Endothelial cell of umbilical vein (primary cell): ENCODE measurements around the gene ADCY2. TPM values are rescaled to one million over a fixed set of nuclear protein-coding genes. Genes with fewer than 3 reads are reported as not detected.

ENCODE experiments used
- BruUV-seq: library from RNA; stranded (reverse); fragments of 400-500 nt; replicated peaks from 2 replicates; lab custom pipeline; 2021; lab: Mats Ljungman, UMichigan
- CTCF ChIA-PET: fragments of 300-600, 350-600 bp; sonication (Branson Sonifier 250); formaldehyde crosslinking; loops from one replicate; lab custom pipeline; 2021; ENCODE audit warnings: antibody characterized with exemption, inconsistent platforms; lab: Charles Lee
- POLR2A ChIA-PET: fragments of 300-600, 350-600 bp; sonication (Branson Sonifier 250); formaldehyde crosslinking; loops from one replicate; lab custom pipeline; 2021; ENCODE audit warnings: antibody characterized with exemption, inconsistent platforms; lab: Charles Lee
- DNase-seq: peaks from one replicate; pipeline ENCODE4 v3.0.0-alpha.2; 2011; ENCODE audit warnings: low read depth, low spot score
- FAIRE-seq: peaks from 2 replicates; lab custom pipeline; 2011; peaks lifted over from hg19 to GRCh38; lab: Jason Lieb, UNC
- H2AFZ ChIP-seq: 2 replicates; pipeline ENCODE4 v1.6.0; 2012; ENCODE audit warnings: low read depth, low read length, control low read depth, inconsistent platforms
- H3K27ac ChIP-seq: 2 replicates; pipeline ENCODE4 v1.5.1; 2011; ENCODE audit warnings: low read depth, mild to moderate bottlenecking, control low read depth, low read length, moderate library complexity; ENCODE audit not compliant: insufficient read depth
- H3K27me3 ChIP-seq, 2 experiments: 2 replicates each; pipeline versions ENCODE4 v1.6.0 to v1.6.1; 2011; ENCODE audit warnings: low read length in 2 of 2, mixed read lengths in 1 of 2; ENCODE audit not compliant: control insufficient read depth in 2 of 2, insufficient read depth in 2 of 2
- H3K36me3 ChIP-seq, 2 experiments: 2 replicates in 1 of 2; 3 replicates in 1 of 2; pipeline ENCODE4 v1.5.1; 2011; ENCODE audit warnings: low read length in 2 of 2, mild to moderate bottlenecking in 1 of 2, moderate library complexity in 1 of 2; ENCODE audit not compliant: control insufficient read depth in 2 of 2, insufficient read depth in 2 of 2; ENCODE audit errors: extremely low read depth in 1 of 2
- H3K4me1 ChIP-seq: 3 replicates; pipeline ENCODE4 v1.5.1; 2011; ENCODE audit warnings: mild to moderate bottlenecking, low read length; ENCODE audit not compliant: control insufficient read depth, insufficient read depth; ENCODE audit errors: extremely low read depth
- H3K4me2 ChIP-seq: 2 replicates; pipeline ENCODE4 v1.6.1; 2011; ENCODE audit warnings: low read length, control low read depth, mixed read lengths; ENCODE audit not compliant: insufficient read depth
- H3K4me3 ChIP-seq, 3 experiments: fragments of 200-600 bp in 1 of 3; sonication (generic), shearing (Covaris generic) in 1 of 3; replicated peaks in 1 of 3; 2 replicates each; pipeline ENCODE4 v1.5.1; 2011 to 2016; ENCODE audit warnings: control low read depth in 3 of 3, low read length in 3 of 3, mild to moderate bottlenecking in 2 of 3, inconsistent platforms in 1 of 3, low read depth in 1 of 3, moderate library complexity in 1 of 3; ENCODE audit not compliant: insufficient read depth in 1 of 3
- H3K79me2 ChIP-seq: 2 replicates; pipeline ENCODE4 v1.6.0; 2012; ENCODE audit warnings: low read length, inconsistent platforms; ENCODE audit not compliant: control insufficient read depth, insufficient read depth
- H3K9ac ChIP-seq: replicated peaks from 2 replicates; pipeline ENCODE3; 2011; ENCODE audit warnings: low read length, control low read depth; ENCODE audit not compliant: insufficient read depth; ENCODE audit errors: extremely low read depth
- H3K9me1 ChIP-seq: replicated peaks from 3 replicates; pipeline ENCODE4 v1.6.0; 2011; ENCODE audit warnings: mild to moderate bottlenecking, low read length; ENCODE audit not compliant: control insufficient read depth, insufficient read depth; ENCODE audit errors: extremely low read depth
- H3K9me3 ChIP-seq: replicated peaks from 2 replicates; pipeline ENCODE4 v1.5.1; 2012; ENCODE audit warnings: low read length, inconsistent platforms; ENCODE audit not compliant: control insufficient read depth, insufficient read depth
- H4K20me1 ChIP-seq: replicated peaks from 2 replicates; pipeline ENCODE3; 2011; ENCODE audit warnings: mild to moderate bottlenecking, low read length; ENCODE audit not compliant: control insufficient read depth, insufficient read depth; ENCODE audit errors: extremely low read depth
- CTCF ChIP-seq, 2 donors: IDR thresholded peaks; 1 replicate in 1 of 2; 2 replicates in 1 of 2; pipeline ENCODE4 v1.5.1; 2011; ENCODE audit warnings: low read length in 2 of 2, mild to moderate bottlenecking in 2 of 2, moderate library complexity in 2 of 2, control low read depth in 1 of 2, inconsistent platforms in 1 of 2, low read depth in 1 of 2; ENCODE audit not compliant: insufficient read depth in 1 of 2; ENCODE audit errors: extremely low read depth in 1 of 2
- EZH2 ChIP-seq: IDR thresholded peaks from 2 replicates; pipeline ENCODE4 v1.6.1; 2012; ENCODE audit warnings: borderline replicate concordance, low read depth, mild to moderate bottlenecking, moderate library complexity, low read length, inconsistent platforms; ENCODE audit not compliant: severe bottlenecking
- FOS ChIP-seq: IDR thresholded peaks from 2 replicates; pipeline ENCODE4 v1.6.1; 2011; ENCODE audit warnings: mild to moderate bottlenecking, low read length, moderate library complexity, borderline replicate concordance; ENCODE audit not compliant: insufficient read depth
- GATA2 ChIP-seq: IDR thresholded peaks from 2 replicates; pipeline ENCODE4 v1.7.0; 2011; ENCODE audit warnings: low read depth, mild to moderate bottlenecking, moderate library complexity, mixed read lengths, low read length; ENCODE audit not compliant: insufficient read length, insufficient read depth
- JUN ChIP-seq: IDR thresholded peaks from 2 replicates; pipeline ENCODE4 v1.6.1; 2011; ENCODE audit warnings: borderline replicate concordance, low read depth; ENCODE audit not compliant: insufficient read length, insufficient read depth
- MYC ChIP-seq: IDR thresholded peaks from one replicate; pipeline ENCODE4 v1.6.1; 2011; ENCODE audit warnings: mild to moderate bottlenecking, low read depth, low read length
- POLR2A ChIP-seq: IDR thresholded peaks from 2 replicates; pipeline ENCODE4 v1.6.1; 2012; ENCODE audit warnings: low read depth, mild to moderate bottlenecking, control low read depth, low read length
- POLR2AphosphoS5 ChIP-seq: IDR thresholded peaks from 2 replicates; pipeline ENCODE4 v1.6.1; 2012; ENCODE audit warnings: low read depth, mild to moderate bottlenecking, control low read depth, low read length, moderate library complexity; ENCODE audit not compliant: insufficient read depth
- dilution Hi-C: fragments of 300-500 bp; cut with MboI; formaldehyde crosslinking; loops from one replicate; pipeline ENCODE4 v1.15.0; 2019; ENCODE audit warnings: low sequenced_read_pairs; ENCODE audit not compliant: extremely low pct_ligation_motif_present
- intact Hi-C: fragments of 100-400 bp; cut with micrococcal nuclease; formaldehyde crosslinking; loops from one replicate; pipeline ENCODE4 v1.10.0; 2022
- polyA plus RNA-seq, 4 experiments: library from polyadenylated mRNA; depleted of rRNA in 3 of 4; stranded (reverse) in 3 of 4; unstranded in 1 of 4; fragments of >200 nt; gene quantifications; 2 replicates each; pipeline versions ENCODE4 v1.2.1 to v1.2.3, GENCODE V29; 2011 to 2012; ENCODE audit warnings: missing spikeins in 1 of 4
- total RNA-seq: library from RNA; stranded (reverse); gene quantifications from 2 replicates; pipeline ENCODE4 v1.2.3, GENCODE V29; 2021
- TF ChIP-seq, protein P1 (sequence below): IDR thresholded peaks from 2 replicates; pipeline ENCODE4 v1.6.1; 2011; ENCODE audit not compliant: insufficient read depth, insufficient read length

Gene ADCY2
- total and polyA plus RNA-seq, 2 donors (not counting 3 experiments of a cell fraction or from before 2014, with no cell fraction given), result under 0.01 TPM; not detected in 1

GRCh38 chr5:7515284-7515914, 119.5 kb downstream of the ADCY2 start:
- no peak overlapping the region for H3K9ac ChIP-seq
- no peak for DNase-seq
- dilution Hi-C loops, result no loop called here
- H3K27ac ChIP-seq, result no peak overlapping the region
- BruUV-seq, result no TSS peak
- no peaks in the 10 kb centered on the region for H3K36me3 ChIP-seq
- no peaks in the 10 kb centered on the region for H3K79me2 ChIP-seq
- no peak for TF ChIP-seq GATA2
- no peak for TF ChIP-seq POLR2AphosphoS5
- TF ChIP-seq MYC, result no peak
- no peak for TF ChIP-seq JUN
- TF ChIP-seq FOS, result no peak
- TF ChIP-seq EZH2, result no peak
- no peak for TF ChIP-seq POLR2A
- TF ChIP-seq CTCF (IDR thresholded peaks at IDR 0.05; ENCODE audit: extremely low read depth in 1 of 2, insufficient read depth in 1 of 2, low read depth in 1 of 2, low read length in 2 of 2), result no peak
- TF ChIP-seq, protein P1, sequence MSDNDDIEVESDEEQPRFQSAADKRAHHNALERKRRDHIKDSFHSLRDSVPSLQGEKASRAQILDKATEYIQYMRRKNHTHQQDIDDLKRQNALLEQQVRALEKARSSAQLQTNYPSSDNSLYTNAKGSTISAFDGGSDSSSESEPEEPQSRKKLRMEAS, result no peak
- H3K9me1 ChIP-seq, result no peaks in the 10 kb centered on the region
- ChIA-PET CTCF (no interaction called here), POLR2A (no interaction called here)
- no peaks in the 10 kb centered on the region for H4K20me1 ChIP-seq
- no peak overlapping the region for H2AFZ ChIP-seq
- H3K27me3 ChIP-seq, result no peaks in the 10 kb centered on the region
- no peak overlapping the region for H3K4me3 ChIP-seq
- peaks cover 8% of the 10 kb centered on the region for H3K9me3 ChIP-seq
- H3K4me2 ChIP-seq, result no peak overlapping the region
- no peaks in the 10 kb centered on the region for H3K4me1 ChIP-seq
- intact Hi-C loops, result no loop called here
- no peak for FAIRE-seq
